Measurements from ENCODE around the gene NDUFA6.
"Not testable (repeated sequence)": the region's sequence is repeated elsewhere in the genome, so short reads cannot be mapped to it uniquely, and the experiment has no call there.

The NDUFA6 gene

GRCh38 chr22:42090596-42091454, at the start of gene NDUFA6:
NDUFA6 (minus strand) TSS chr22:42090772; CDS start chr22:42090744, 28 bp downstream.
- peak; percentile 94 to 95 for ATAC-seq

DNA sequence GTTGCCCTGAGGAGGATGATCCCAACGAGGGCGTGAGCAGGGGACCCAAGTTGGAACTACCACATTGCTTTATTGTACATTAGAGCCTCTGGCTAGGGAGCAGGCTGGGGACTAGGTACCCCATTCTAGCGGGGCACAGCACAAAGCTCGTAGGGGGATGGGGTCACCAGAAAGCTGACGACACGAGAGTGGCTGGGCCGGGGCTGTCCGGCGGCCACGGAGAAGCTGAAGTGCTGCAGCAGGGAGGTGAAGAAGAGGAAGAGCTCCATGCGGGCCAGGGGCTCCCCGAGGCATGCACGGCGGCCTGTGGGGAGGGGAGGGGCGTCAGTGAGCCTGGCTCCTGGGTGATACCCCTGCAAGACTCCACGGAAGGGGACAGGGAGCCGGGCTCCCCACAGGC, 49.6 kb upstream of the NDUFA6 start:
- ATAC-seq, result not testable (repeated sequence)

GRCh38 chr22:42139508-42139907, 48.9 kb upstream of the NDUFA6 start:
- not testable (repeated sequence) for ATAC-seq

DNA sequence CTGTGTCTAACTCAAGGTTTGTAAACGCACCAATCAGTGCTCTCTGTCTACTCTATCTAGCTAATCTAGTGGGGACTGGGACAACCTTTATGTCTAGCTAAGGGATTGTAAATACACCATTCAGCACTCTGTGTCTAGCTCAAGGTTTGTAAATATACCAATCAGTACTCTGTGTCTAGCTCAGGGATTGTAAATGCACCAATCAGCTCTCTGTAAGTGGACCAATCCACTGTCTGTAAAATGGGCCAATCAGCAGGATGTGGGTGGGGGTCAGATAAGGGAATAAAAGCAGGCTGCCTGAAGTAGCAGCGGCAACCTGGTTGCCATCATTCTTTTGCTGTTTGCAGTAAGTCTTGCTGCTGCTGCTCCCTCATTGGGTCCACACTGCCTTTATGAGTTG, 48.4 kb upstream of the NDUFA6 start:
- ATAC-seq, result no peak

- no peak for ATAC-seq
Measured at GRCh38 chr22:42138122-42138770, 47.7 kb upstream of the NDUFA6 start.

GRCh38 chr22:42135688-42136087, 45.1 kb upstream of the NDUFA6 start:
- peak; percentile 85 to 88 for ATAC-seq

DNA sequence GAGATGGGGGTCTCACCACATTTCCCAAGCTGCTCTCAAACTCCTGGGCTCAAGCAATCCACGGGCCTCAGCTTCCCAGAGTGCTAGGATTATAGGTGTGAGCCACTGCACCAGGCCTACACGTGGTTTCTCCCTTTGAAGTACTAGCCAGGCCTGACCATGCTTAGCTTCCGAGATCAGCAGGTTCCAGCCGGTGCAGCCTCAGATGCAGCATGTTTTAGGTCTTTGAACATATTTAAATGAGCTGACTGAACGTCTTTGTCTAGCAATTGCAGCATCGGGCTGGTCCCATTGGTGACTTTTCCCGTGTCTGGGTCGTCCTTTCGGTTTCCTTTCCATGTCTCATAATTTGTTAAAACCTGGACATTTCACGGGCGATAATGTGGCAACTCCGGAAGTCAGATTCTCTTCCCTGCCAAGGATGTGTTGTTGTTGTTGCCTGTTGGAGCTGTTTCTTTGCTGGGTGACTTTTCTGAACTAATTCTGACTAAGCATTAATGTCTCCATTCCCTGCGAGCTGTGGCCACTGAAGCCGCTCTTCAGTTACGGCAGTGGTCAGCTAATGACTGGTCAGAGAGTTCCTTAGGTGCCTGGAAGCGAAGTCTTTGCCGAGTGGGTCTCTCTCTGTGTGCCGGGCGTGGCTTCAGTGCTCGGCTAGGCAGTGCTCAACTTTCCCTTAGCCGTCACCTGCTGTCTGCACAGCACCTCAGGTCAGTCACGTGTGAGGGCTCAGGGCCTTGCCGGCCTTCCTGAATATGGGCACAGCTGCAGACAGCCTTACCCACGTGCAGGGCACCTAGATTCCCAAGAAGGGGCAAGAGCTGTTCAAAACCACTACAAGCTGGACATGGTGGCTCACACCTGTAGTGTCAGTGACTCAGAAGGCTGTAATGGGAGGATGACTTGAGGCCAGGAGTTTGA, 43.8 kb upstream of the NDUFA6 start:
- ATAC-seq, result no peak

GRCh38 chr22:42132457-42132856, 41.9 kb upstream of the NDUFA6 start:
- ATAC-seq, result no peak

GRCh38 chr22:42131562-42131961, 41.0 kb upstream of the NDUFA6 start:
- no peak for ATAC-seq

GRCh38 chr22:42130639-42131431, 40.3 kb upstream of the NDUFA6 start, which contains the start of gene CYP2D6:
CYP2D6 (minus strand) TSS chr22:42130810; CDS start chr22:42130791, 19 bp downstream.
- ATAC-seq, result not testable (repeated sequence)

- ATAC-seq, result not testable (repeated sequence)
Measured at GRCh38 chr22:42130182-42130581, 39.6 kb upstream of the NDUFA6 start.

GRCh38 chr22:42128776-42129694, 38.5 kb upstream of the NDUFA6 start:
- not testable (repeated sequence) for ATAC-seq

DNA sequence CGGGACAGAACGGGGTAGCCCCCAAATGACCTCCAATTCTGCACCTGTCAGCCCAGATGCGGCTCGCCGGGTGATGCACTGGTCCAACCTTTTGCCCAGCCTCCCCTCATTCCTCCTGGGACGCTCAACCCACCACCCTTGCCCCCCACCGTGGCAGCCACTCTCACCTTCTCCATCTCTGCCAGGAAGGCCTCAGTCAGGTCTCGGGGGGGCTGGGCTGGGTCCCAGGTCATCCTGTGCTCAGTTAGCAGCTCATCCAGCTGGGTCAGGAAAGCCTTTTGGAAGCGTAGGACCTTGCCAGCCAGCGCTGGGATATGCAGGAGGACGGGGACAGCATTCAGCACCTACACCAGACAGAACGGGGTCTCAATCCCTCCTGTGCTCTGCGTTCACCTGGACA, 37.4 kb upstream of the NDUFA6 start:
- not testable (repeated sequence) for ATAC-seq

- ATAC-seq, result no peak
Measured at GRCh38 chr22:42127606-42128005, 37.0 kb upstream of the NDUFA6 start.

GRCh38 chr22:42123529-42123928, 33.0 kb upstream of the NDUFA6 start:
- peak; percentile 55 to 68 for ATAC-seq

DNA sequence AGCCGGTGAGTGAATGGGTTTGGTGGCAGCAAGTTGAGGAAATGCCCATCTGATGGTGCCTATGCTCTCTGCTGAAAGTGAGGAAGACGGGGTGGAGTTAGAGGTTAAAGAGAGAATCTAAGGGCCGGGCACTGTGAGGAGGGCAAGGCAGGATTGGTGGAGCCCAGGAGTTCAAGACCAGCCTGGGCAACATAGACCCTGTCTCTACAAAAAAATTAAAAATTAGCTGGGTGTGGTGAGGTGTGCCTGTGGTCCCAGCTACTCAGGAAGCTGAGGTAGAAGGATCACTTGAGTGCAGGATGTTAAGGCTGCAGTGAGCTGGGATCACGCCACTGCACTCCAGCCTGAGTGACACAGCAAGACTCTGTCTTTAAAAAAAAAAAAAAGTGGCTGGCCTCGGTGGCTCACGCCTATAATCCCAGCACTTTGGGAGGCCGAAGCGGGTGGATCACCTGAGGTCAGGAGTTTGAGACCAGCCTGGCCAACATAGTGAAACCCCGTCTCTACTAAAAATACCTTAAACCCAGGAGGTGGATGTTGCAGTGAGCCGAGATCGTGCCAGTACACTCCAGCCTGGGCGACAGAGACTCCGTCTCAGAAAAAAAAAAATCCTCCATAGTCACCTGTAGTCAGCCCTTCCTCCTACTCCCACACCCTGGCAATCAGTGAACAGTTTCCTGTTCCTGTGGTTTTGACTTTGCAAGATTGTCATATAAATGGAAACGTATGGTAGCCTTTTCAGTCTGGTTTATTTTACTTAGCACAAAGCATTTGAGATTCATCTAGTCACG, 29.9 kb upstream of the NDUFA6 start:
- peak; percentile 77 for ATAC-seq

DNA sequence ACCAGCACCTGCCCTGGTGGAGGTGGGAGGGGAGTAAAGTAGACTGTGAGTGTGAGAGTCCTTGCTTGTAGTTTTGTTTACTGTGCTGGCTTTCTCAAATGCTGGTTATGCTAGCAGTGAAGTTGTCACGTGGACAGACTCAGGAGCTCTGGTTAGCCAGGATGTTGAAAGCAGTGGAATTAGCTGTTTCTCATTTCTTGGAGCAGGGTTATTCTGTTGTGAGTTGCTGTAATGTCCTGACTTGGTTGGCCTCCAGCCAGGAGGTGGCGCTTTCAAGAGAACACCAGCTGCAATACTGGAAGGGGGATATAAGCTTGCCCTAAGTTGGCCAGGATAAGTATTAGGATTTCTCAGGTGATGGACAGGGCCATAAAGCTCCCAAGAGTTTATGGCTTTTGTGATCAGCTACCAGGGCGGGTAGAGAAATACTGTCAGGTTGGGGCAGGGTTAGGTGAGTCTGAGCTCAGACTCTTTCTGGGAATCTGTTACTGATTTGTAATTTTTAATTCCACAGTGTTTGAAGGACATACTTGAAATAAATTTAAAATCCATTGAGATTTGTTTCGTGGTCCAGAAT, 26.4 kb upstream of the NDUFA6 start:
- no peak for ATAC-seq

GRCh38 chr22:42115420-42115830, 24.9 kb upstream of the NDUFA6 start:
- not testable (repeated sequence) for ATAC-seq

GRCh38 chr22:42114721-42115120, 24.1 kb upstream of the NDUFA6 start:
- ATAC-seq, result no peak

Data from activated CD4-positive, CD25-positive, alpha-beta regulatory T cell treated with anti-CD3 and anti-CD28 coated beads, Interleukin-2, amount 50 U/mL, for 24 hours (primary cell).